Measurements from ENCODE around the gene SEZ6L. TPM values are rescaled to one million over a fixed set of nuclear protein-coding genes. Genes with fewer than 3 reads are reported as not detected.

SEZ6L gene
- total RNA-seq, 2 donors from 2014 or later: 0.13 to 0.65 TPM

- intact Hi-C loops (cut with DNase I): loop anchor here (10.0 kb wide), 2 partner anchors 154 to 164 kb away; no protein-coding TSS in a partner anchor
- ATAC-seq: peak in 1 of 2 donors; percentile 33
- DNase-seq: no peak
These were observed 1.7 kb downstream of the SEZ6L start for GRCh38 chr22:26170795-26171580.

- no peak for ATAC-seq
- peak; percentile 32 for DNase-seq
- intact Hi-C loops (cut with DNase I): loop anchor here (10.0 kb wide), 2 partner anchors 152 to 162 kb away; no protein-coding TSS in a partner anchor
These were observed 3.2 kb downstream of the SEZ6L start for GRCh38 chr22:26172389-26172990.

- intact Hi-C loops (cut with DNase I): loop anchor here (10.0 kb wide), 2 partner anchors 151 to 161 kb away; no protein-coding TSS in a partner anchor
- ATAC-seq (no peak), DNase-seq (no peak)
These were observed 5.0 kb downstream of the SEZ6L start for GRCh38 chr22:26174280-26174679.

- no peak for ATAC-seq
- DNase-seq: no peak
- intact Hi-C loops (cut with DNase I): no loop called here
These were observed 13.5 kb downstream of the SEZ6L start for GRCh38 chr22:26182723-26183122.

GRCh38 chr22:26185190-26185589 is 15.9 kb downstream of the SEZ6L start:
- ATAC-seq: no peak
- intact Hi-C loops (cut with DNase I): loop anchor here in 1 of 2 donors (5.0 kb wide), 1 partner anchor 52 kb away; no protein-coding TSS in a partner anchor
- no peak for DNase-seq

- DNase-seq (no peak), ATAC-seq (no peak)
- intact Hi-C loops (cut with DNase I): loop anchor here in 1 of 2 donors (5.0 kb wide), 1 partner anchor 49 kb away; no protein-coding TSS in a partner anchor
These were observed 19.1 kb downstream of the SEZ6L start for GRCh38 chr22:26188341-26188740.

GRCh38 chr22:26194313-26194712 is 25.1 kb downstream of the SEZ6L start:
- ATAC-seq (no peak), DNase-seq (no peak)
- intact Hi-C loops (cut with DNase I): no loop called here

- intact Hi-C loops (cut with DNase I): no loop called here
- ATAC-seq (no peak), DNase-seq (no peak)
These were observed 25.6 kb downstream of the SEZ6L start for GRCh38 chr22:26194877-26195276.

- intact Hi-C loops (cut with DNase I): no loop called here
- ATAC-seq: no peak
- no peak for DNase-seq
These were observed 27.4 kb downstream of the SEZ6L start for GRCh38 chr22:26196657-26197056.

- intact Hi-C loops (cut with DNase I): no loop called here
- DNase-seq: no peak
These were observed 28.2 kb downstream of the SEZ6L start for GRCh38 chr22:26197425-26197824.

GRCh38 chr22:26199665-26200064 is 30.4 kb downstream of the SEZ6L start:
- intact Hi-C loops (cut with DNase I): no loop called here
- no peak for ATAC-seq
- no peak for DNase-seq

More at GRCh38 chr22:26197425-26197824, 28.2 kb downstream of the SEZ6L start:
- ATAC-seq: no peak

GRCh38 chr22:26202280-26202924 is 33.1 kb downstream of the SEZ6L start:
- intact Hi-C loops (cut with DNase I): no loop called here
- no peak for ATAC-seq
- DNase-seq: no peak

GRCh38 chr22:26205494-26205893 is 36.2 kb downstream of the SEZ6L start:
- DNase-seq (no peak), ATAC-seq (no peak)
- intact Hi-C loops (cut with DNase I): no loop called here

GRCh38 chr22:26210334-26210733 is 41.1 kb downstream of the SEZ6L start:
- intact Hi-C loops (cut with DNase I): no loop called here
- DNase-seq (no peak), ATAC-seq (no peak)

GRCh38 chr22:26213826-26214225 is 44.6 kb downstream of the SEZ6L start:
- intact Hi-C loops (cut with DNase I): no loop called here
- peak in 1 of 2 donors; percentile 77 for ATAC-seq

GRCh38 chr22:26214466-26214865 is 45.2 kb downstream of the SEZ6L start:
- ATAC-seq (no peak), DNase-seq (no peak)
- intact Hi-C loops (cut with DNase I): no loop called here

More at GRCh38 chr22:26213826-26214225, 44.6 kb downstream of the SEZ6L start:
- DNase-seq: no peak

- DNase-seq (no peak), ATAC-seq (no peak)
- intact Hi-C loops (cut with DNase I): no loop called here
These were observed 46.5 kb downstream of the SEZ6L start for GRCh38 chr22:26215736-26216135.

- intact Hi-C loops (cut with DNase I): no loop called here
- no peak for DNase-seq
- no peak for ATAC-seq
These were observed 55.9 kb downstream of the SEZ6L start for GRCh38 chr22:26225207-26225606.

GRCh38 chr22:26226538-26227297 is 57.5 kb downstream of the SEZ6L start:
- no peak for DNase-seq
- intact Hi-C loops (cut with DNase I): no loop called here
- no peak for ATAC-seq

Data from left cardiac atrium (tissue), 4 donors.